DND-41 (cell line): ENCODE measurements around the gene AGO4.
"Not testable (repeated sequence)": the region's sequence is repeated elsewhere in the genome, so short reads cannot be mapped to it uniquely, and the experiment has no call there.

ENCODE experiments used
- EZH2 ChIP-seq: IDR thresholded peaks from 3 replicates; pipeline ENCODE4 v1.6.1; 2012; ENCODE audit warnings: borderline replicate concordance, low read depth, mild to moderate bottlenecking, moderate library complexity, low read length, inconsistent platforms; ENCODE audit not compliant: severe bottlenecking
- TF ChIP-seq, protein P1 (sequence below): IDR thresholded peaks from 2 replicates; pipeline ENCODE4 v1.5.1; 2012; ENCODE audit warnings: borderline replicate concordance, low read length, moderate library complexity, mild to moderate bottlenecking; ENCODE audit not compliant: poor library complexity, severe bottlenecking; ENCODE audit errors: extremely low read depth

DNA sequence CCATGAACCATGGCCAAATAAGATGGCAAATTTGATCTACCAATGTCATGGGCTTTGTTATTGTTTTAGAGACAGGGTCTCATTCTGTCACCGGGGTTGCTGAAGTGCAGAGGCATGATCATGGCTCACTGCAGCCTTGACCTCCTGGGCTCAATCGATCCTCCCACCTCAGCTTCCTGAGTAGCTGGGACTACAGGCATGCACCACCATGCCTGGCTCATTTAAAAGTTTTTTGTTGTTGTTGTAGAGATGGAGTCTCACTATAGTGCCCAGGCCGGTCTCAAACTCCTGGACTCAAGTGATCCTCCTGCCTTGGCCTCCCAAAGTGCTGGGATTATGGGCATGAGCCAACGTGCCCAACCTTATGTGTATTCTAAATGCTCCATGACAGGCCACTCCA lies 66.3 kb downstream of the AGO4 start:
- TF ChIP-seq, protein P1, sequence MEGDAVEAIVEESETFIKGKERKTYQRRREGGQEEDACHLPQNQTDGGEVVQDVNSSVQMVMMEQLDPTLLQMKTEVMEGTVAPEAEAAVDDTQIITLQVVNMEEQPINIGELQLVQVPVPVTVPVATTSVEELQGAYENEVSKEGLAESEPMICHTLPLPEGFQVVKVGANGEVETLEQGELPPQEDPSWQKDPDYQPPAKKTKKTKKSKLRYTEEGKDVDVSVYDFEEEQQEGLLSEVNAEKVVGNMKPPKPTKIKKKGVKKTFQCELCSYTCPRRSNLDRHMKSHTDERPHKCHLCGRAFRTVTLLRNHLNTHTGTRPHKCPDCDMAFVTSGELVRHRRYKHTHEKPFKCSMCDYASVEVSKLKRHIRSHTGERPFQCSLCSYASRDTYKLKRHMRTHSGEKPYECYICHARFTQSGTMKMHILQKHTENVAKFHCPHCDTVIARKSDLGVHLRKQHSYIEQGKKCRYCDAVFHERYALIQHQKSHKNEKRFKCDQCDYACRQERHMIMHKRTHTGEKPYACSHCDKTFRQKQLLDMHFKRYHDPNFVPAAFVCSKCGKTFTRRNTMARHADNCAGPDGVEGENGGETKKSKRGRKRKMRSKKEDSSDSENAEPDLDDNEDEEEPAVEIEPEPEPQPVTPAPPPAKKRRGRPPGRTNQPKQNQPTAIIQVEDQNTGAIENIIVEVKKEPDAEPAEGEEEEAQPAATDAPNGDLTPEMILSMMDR = not testable (repeated sequence)
- TF ChIP-seq EZH2 = not testable (repeated sequence)
